ENCODE data around the gene MYPN.
"Not testable (repeated sequence)": the region's sequence is repeated elsewhere in the genome, so short reads cannot be mapped to it uniquely, and the experiment has no call there.

The MYPN gene

DNA sequence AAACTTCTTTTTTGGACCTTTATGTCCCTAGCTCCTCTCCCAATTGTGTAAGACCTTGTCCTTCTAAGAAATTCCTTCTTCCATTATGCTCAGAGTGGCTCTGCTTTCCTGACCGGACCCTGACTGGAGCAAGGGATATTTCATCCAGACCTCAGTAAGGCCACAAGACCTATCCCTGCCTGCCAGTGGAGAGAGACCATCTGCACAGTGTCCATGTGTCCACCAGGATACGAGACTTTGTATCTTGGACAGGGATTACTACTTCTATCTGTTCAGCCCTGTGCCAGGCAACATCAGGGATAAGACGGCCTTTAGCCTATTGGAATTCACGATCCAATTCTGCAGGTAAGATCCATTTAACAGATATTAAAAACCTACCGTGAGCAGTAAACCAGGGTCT lies 129.8 kb downstream of the MYPN start:
- Histone ChIP-seq H3K27me3 (ENCODE audit: insufficient read depth, low read length) (peaks cover under 1% of the 10 kb centered on the region; the same call in 1 of the 2 replicates), H3K27ac (ENCODE audit: low read length) (no peak overlapping the region), H3K4me1 (ENCODE audit: insufficient read depth, low read length) (no peaks in the 10 kb centered on the region), H3K9me3 (ENCODE audit: insufficient read depth, low read depth, low read length) (no peaks in the 10 kb centered on the region), H3K4me3 (ENCODE audit: low read length) (no peak overlapping the region), H3K9ac (ENCODE audit: low read depth, low read length) (no peak overlapping the region), H3K36me3 (ENCODE audit: insufficient read depth, low read depth, low read length) (no peaks in the 10 kb centered on the region)

DNA sequence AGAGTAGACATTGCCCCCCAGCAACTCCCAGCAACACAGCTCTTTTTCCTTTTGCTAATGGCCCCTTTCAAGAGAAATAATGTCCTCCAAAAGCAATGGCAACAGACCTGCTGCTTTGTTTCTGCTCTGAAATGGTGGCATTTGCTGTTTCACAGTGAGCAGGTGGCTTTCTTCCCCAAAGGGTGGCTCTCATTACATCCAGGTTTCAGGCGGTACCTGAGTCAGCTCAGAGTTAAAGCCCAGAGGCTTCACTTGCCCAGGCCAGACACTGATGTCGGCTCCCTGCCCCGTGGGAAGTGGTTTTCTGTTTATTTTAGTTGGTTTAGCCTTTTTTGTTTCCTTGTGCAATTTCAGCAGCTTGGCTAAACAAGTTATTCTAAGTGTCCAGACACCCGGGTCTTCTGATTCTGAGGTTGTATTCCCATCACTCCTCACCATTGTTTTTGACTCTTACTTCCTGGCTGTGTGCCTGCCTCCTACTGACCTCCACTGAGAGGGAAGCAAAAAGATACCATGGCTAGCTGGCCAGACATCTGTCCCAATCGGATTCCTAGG lies 130.4 kb downstream of the MYPN start:
- Histone ChIP-seq H3K4me3 (ENCODE audit: low read length) (no peak overlapping the region), H3K27ac (ENCODE audit: low read length) (no peak overlapping the region), H3K4me1 (ENCODE audit: insufficient read depth, low read length) (no peaks in the 10 kb centered on the region), H3K36me3 (ENCODE audit: insufficient read depth, low read depth, low read length) (no peaks in the 10 kb centered on the region), H3K9me3 (ENCODE audit: insufficient read depth, low read depth, low read length) (no peaks in the 10 kb centered on the region), H3K9ac (ENCODE audit: low read depth, low read length) (no peak overlapping the region), H3K27me3 (ENCODE audit: insufficient read depth, low read length) (no peaks in the 10 kb centered on the region)

DNA sequence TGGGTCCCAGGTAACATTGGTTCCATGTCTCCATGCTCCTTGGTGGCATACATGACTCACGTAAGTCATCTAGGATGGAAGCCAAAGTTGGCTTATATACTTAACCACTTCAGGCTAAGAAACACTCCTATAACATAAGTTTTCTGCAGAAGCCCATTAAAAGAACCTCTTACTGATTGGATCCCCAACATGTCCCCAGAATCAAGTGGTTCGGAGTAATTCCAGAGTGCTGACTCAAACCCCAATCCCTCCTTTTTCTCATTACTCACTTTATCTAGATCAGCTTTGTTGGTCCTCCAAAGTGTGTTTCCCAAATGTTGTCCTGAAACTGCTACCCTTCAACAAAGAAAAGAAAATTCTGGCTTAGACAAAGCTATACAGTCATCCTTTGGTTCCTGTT lies 132.8 kb downstream of the MYPN start:
- H3K27ac ChIP-seq (ENCODE audit: low read length), result no peak overlapping the region
- H3K4me1 ChIP-seq (ENCODE audit: insufficient read depth, low read length), result no peaks in the 10 kb centered on the region
- H3K27me3 ChIP-seq (ENCODE audit: insufficient read depth, low read length), result no peaks in the 10 kb centered on the region
- H3K9ac ChIP-seq (ENCODE audit: low read depth, low read length), result no peak overlapping the region
- no peaks in the 10 kb centered on the region for H3K9me3 ChIP-seq (ENCODE audit: insufficient read depth, low read depth, low read length)
- no peak overlapping the region for H3K4me3 ChIP-seq (ENCODE audit: low read length)
- H3K36me3 ChIP-seq (ENCODE audit: insufficient read depth, low read depth, low read length), result no peaks in the 10 kb centered on the region

GRCh38 chr10:68246397-68246796 lies 137.1 kb downstream of the MYPN start:
- H3K9me3 ChIP-seq (ENCODE audit: insufficient read depth, low read depth, low read length); H3K4me1 ChIP-seq (ENCODE audit: insufficient read depth, low read length); H3K4me3 ChIP-seq (ENCODE audit: low read length); H3K9ac ChIP-seq (ENCODE audit: low read depth, low read length); H3K27ac ChIP-seq (ENCODE audit: low read length); H3K36me3 ChIP-seq (ENCODE audit: insufficient read depth, low read depth, low read length): not testable (repeated sequence)
- peaks cover 23% of the 10 kb centered on the region; the same call in 1 of the 2 replicates for H3K27me3 ChIP-seq (ENCODE audit: insufficient read depth, low read length)

DNA sequence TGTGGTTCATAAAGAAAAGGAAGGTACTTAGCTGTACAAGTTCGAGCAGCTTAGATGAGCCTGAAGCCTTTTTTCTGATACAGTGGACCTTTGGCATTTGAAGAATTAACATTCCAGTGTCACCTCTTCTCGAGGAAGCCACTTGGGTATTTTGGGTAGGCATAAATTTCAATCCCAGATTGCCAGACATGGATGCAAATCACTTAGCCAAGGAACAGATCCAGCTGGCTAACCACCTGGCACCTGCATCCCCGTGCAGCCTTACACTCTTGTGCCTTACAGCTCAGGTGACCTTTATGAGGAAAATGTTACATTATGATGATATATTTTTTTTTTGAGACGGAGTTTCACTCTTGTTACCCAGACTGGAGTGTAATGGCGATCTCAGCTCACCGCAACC lies 138.6 kb downstream of the MYPN start:
- Histone ChIP-seq H3K27ac (ENCODE audit: low read length) (no peak overlapping the region), H3K36me3 (ENCODE audit: insufficient read depth, low read depth, low read length) (no peaks in the 10 kb centered on the region), H3K9me3 (ENCODE audit: insufficient read depth, low read depth, low read length) (no peaks in the 10 kb centered on the region), H3K4me3 (ENCODE audit: low read length) (no peak overlapping the region), H3K9ac (ENCODE audit: low read depth, low read length) (no peak overlapping the region), H3K27me3 (ENCODE audit: insufficient read depth, low read length) (peaks cover 32% of the 10 kb centered on the region; the same call in 1 of the 2 replicates), H3K4me1 (ENCODE audit: insufficient read depth, low read length) (peaks cover 9% of the 10 kb centered on the region; the same call in 1 of the 2 replicates)

- H3K27me3 ChIP-seq (ENCODE audit: insufficient read depth, low read length), result peaks cover 42% of the 10 kb centered on the region; the same call in 1 of the 2 replicates
- H3K9ac ChIP-seq (ENCODE audit: low read depth, low read length), result no peak overlapping the region
- no peaks in the 10 kb centered on the region for H3K36me3 ChIP-seq (ENCODE audit: insufficient read depth, low read depth, low read length)
- H3K4me1 ChIP-seq (ENCODE audit: insufficient read depth, low read length), result peaks cover 9% of the 10 kb centered on the region; the same call in 1 of the 2 replicates
- H3K4me3 ChIP-seq (ENCODE audit: low read length), result no peak overlapping the region
- H3K27ac ChIP-seq (ENCODE audit: low read length), result no peak overlapping the region
- no peaks in the 10 kb centered on the region for H3K9me3 ChIP-seq (ENCODE audit: insufficient read depth, low read depth, low read length)
Observed at GRCh38 chr10:68249297-68249696, 140.0 kb downstream of the MYPN start.

- no peak overlapping the region for H3K27ac ChIP-seq (ENCODE audit: low read length)
- H3K4me3 ChIP-seq (ENCODE audit: low read length), result no peak overlapping the region
- H3K4me1 ChIP-seq (ENCODE audit: insufficient read depth, low read length), result peaks cover 9% of the 10 kb centered on the region; the same call in 1 of the 2 replicates
- peaks cover 42% of the 10 kb centered on the region; the same call in 1 of the 2 replicates for H3K27me3 ChIP-seq (ENCODE audit: insufficient read depth, low read length)
- H3K9ac ChIP-seq (ENCODE audit: low read depth, low read length), result no peak overlapping the region
- H3K36me3 ChIP-seq (ENCODE audit: insufficient read depth, low read depth, low read length), result no peaks in the 10 kb centered on the region
- no peaks in the 10 kb centered on the region for H3K9me3 ChIP-seq (ENCODE audit: insufficient read depth, low read depth, low read length)
Observed at GRCh38 chr10:68251151-68251550, 141.9 kb downstream of the MYPN start.

- Histone ChIP-seq H3K4me1 (ENCODE audit: insufficient read depth, low read length) (peaks cover 9% of the 10 kb centered on the region; the same call in 1 of the 2 replicates), H3K27me3 (ENCODE audit: insufficient read depth, low read length) (peaks cover 42% of the 10 kb centered on the region; the same call in 1 of the 2 replicates), H3K9ac (ENCODE audit: low read depth, low read length) (no peak overlapping the region), H3K4me3 (ENCODE audit: low read length) (no peak overlapping the region), H3K9me3 (ENCODE audit: insufficient read depth, low read depth, low read length) (no peaks in the 10 kb centered on the region), H3K27ac (ENCODE audit: low read length) (no peak overlapping the region), H3K36me3 (ENCODE audit: insufficient read depth, low read depth, low read length) (no peaks in the 10 kb centered on the region)
Observed at GRCh38 chr10:68251625-68252495, 142.6 kb downstream of the MYPN start.

DNA sequence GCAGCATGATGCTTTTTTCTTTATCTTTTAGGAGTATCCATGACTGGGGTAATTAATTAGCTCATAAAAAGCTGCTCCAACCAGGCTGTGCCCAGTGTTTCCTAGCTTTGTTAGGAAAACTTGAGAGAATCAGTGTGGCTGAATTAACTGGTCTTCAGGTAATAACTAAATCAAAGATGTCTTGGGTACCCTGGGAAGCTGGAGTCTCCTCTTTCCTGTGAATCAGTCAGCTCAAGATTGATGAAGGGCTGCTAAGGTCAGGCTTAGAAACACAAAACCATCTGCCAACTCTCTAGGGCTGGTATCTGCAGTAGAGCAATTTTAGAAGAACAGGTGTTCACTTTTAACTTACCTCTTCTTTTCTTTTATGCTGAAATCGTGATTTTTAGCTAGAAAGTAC lies 144.1 kb downstream of the MYPN start:
- Histone ChIP-seq H3K9me3 (ENCODE audit: insufficient read depth, low read depth, low read length) (no peaks in the 10 kb centered on the region), H3K27me3 (ENCODE audit: insufficient read depth, low read length) (peaks cover 42% of the 10 kb centered on the region; the same call in 1 of the 2 replicates), H3K4me3 (ENCODE audit: low read length) (no peak overlapping the region), H3K9ac (ENCODE audit: low read depth, low read length) (no peak overlapping the region), H3K4me1 (ENCODE audit: insufficient read depth, low read length) (peaks cover 9% of the 10 kb centered on the region; the same call in 1 of the 2 replicates), H3K36me3 (ENCODE audit: insufficient read depth, low read depth, low read length) (no peaks in the 10 kb centered on the region), H3K27ac (ENCODE audit: low read length) (no peak overlapping the region)

- H3K27ac ChIP-seq (ENCODE audit: low read length), result no peak overlapping the region
- no peaks in the 10 kb centered on the region; the same call in 1 of the 2 replicates for H3K27me3 ChIP-seq (ENCODE audit: insufficient read depth, low read length)
- H3K9ac ChIP-seq (ENCODE audit: low read depth, low read length), result no peak overlapping the region
- no peaks in the 10 kb centered on the region for H3K4me1 ChIP-seq (ENCODE audit: insufficient read depth, low read length)
- peaks cover 5% of the 10 kb centered on the region; the same call in 1 of the 2 replicates for H3K9me3 ChIP-seq (ENCODE audit: insufficient read depth, low read depth, low read length)
- H3K4me3 ChIP-seq (ENCODE audit: low read length), result no peak overlapping the region
- no peaks in the 10 kb centered on the region for H3K36me3 ChIP-seq (ENCODE audit: insufficient read depth, low read depth, low read length)
Observed at GRCh38 chr10:68261132-68261856, 152.0 kb downstream of the MYPN start.

Data from iPS-20b (cell line).